Forelimb muscle (tissue), 1 donor: Measurements from ENCODE around the gene SH3RF1. TPM values are rescaled to one million over a fixed set of nuclear protein-coding genes. Genes with fewer than 3 reads are reported as not detected.
"Not testable (repeated sequence)": the region's sequence is repeated elsewhere in the genome, so short reads cannot be mapped to it uniquely, and the experiment has no call there.

ENCODE experiments used
- DNase-seq: peaks from one replicate; pipeline ENCODE4 v3.0.0-alpha.2; 2013; ENCODE audit warnings: low read depth
- polyA plus RNA-seq: library from polyadenylated mRNA; unstranded; fragments of 120-200 nt; gene quantifications from one replicate; pipeline ENCODE4 v1.2.1, GENCODE V29; 2013; ENCODE audit not compliant: insufficient read length

Gene SH3RF1
- polyA plus RNA-seq, 1 donor = 19.6 TPM

DNA sequence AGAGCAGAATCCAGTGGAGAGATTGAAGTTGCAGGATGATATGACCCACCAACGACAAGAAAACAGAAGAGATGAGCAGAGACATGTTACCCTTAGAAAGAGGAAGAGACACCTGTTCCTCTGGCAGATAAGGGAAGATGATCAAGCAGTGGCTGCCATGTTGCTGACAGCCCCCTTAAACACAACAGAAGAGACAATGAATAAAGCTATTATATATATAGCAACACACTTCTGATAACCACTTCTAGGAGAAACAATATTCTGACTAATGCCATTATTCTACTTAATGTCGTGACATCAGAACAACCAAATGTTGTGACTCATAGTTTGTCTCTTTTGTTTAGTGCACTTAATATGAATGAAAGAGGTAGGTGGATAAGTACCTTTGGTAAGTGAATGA, 44.9 kb downstream of the SH3RF1 start:
- no peak for DNase-seq

DNA sequence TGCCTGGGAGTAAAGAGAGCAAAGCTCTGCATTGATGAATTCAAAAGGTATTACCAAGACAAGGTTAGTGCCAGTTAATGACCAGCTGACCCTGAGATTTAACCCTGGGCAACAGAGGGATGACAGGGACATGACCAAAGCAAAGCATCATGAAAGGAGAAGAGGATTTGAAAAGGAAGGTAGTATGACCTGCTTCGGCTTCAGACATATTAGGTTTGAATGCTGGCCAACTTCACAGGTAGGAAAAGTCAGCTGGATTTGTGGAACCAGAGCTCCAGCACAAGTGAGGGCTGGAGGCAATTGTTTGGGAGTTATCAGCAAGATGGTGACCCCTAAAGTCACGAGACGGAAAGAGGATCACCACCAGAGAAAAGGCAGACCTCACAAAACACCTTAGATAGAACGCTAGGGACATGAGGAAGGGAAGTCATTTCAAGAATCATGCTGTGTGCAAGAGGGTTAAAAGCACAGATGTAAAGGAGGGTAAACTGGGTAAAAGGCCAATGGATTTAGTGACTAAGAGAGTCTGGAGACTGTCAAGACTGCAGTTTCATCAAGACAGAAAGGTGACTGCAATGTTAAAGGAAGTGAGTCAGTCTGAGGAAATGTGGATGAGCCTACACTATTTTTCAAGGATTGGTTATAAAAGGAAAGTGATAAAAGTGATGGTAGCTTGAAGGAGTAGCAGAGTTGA, 45.6 kb downstream of the SH3RF1 start:
- no peak for DNase-seq

DNA sequence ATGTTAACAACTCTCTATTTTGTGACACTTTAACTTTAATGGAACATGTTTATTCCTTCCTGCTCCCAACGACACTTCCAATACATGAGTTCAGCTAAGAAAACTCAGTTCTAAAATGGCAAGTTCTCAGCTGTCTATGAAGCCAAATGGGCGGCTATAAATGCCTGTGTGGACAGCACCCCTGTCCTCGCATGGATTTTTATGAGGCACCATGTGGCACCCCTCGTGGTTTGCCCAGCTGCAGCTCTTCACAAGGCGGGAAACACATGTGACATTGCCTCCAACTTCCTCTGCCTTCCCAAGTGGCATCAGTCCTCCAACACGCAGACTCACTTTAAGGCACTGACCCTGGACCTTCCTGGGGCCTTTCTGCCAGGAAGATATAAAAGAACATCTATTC, 48.0 kb downstream of the SH3RF1 start:
- DNase-seq = no peak

DNA sequence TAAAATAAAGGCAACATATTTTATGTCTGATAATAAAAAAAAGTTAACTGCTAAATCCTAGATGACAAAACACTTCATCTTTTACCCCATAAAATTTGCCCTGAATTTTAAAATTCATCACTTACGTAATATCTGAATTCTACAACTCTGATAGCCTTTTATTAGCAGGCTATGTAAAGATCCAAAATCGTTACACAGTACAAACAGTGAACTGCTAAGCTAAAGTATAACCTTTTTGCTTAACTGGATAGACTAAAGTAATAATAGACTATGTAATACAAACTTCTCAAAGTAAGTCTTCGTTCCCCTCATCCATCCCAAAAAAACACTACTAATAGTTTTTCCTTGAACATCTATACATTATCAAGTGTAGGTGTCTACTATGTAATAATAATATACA, 49.1 kb downstream of the SH3RF1 start:
- no peak for DNase-seq

DNA sequence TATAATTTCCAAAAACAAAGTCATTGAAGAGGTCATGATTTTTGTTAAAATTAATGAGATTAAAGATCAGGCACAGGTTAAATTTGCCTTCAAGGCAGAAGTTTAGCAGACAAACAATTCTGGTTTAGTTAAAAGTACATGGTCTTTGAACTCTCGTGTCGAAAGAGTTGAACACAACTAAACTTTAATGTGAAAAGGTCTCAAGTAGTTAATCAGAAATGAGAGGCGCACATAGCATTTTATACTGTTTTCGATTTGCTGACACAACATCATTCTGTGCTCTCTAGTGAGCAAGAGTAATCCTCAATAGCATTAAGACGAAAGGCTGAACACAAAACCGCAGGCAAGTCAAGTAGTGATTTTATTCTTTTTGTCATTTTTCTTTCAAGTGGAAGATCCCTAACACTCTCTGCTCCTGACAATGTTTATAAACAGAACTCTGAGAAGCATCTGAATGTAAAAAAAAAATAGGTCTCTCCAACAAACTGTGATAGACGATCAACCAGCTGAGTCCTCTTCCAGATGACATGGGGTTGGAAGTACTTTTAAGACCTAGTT, 49.8 kb downstream of the SH3RF1 start:
- no peak for DNase-seq

DNA sequence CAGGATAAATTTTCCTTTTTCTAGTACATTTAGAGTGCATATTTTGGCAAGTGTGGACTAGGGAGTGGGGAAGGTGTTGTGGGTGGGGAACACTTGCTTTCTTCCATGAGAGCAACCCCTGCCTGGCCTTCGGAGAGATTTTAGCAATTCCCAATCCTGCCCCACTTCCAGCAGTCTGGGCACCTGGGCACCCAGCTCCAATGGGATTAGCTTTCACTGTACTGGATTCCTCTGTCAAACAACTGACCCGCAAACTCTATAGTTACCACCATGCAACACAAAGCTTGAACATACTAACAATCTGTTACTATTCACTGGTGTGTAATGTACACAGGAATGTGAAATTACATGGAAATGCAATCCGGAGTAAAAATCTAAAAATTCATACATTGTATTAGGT, 50.3 kb downstream of the SH3RF1 start:
- no peak for DNase-seq

DNA sequence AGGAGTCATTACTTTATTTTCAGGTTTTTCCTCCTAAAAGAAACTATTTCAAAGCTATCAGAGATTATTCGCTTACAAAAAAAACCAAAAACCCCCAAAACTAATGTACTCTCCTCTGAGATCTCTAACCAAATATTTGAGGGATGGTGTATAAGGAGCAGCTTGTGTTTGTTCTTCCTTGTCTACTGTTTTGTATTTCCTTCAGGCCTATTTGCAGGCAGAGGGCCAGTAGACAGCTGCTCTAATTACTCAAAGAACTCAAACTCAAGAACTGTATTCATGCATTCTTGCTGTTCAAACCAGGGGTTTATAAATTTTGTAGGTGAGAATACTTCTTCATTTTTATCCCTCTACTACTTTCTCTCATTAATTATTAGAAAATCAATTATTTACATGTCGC, 51.3 kb downstream of the SH3RF1 start:
- no peak for DNase-seq

DNA sequence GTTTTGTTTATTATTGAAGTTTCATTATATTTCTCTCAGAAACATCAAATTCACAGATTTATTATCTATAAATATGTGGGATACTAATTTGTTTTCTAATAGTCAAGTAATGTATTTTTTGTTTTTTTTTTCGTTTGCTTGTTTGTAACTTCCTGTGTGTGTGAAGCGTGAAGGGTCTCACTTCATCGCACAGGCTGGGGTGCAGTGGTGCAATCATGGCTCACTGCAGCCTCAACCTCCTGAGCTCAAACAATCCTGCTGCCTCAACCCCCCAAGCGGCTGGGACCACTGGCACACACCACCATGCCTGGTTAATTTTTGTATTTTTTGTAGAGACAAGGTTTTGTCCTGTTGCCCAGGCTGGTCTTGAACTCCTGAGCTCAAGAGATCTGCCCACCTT, 55.1 kb downstream of the SH3RF1 start:
- no peak for DNase-seq

DNA sequence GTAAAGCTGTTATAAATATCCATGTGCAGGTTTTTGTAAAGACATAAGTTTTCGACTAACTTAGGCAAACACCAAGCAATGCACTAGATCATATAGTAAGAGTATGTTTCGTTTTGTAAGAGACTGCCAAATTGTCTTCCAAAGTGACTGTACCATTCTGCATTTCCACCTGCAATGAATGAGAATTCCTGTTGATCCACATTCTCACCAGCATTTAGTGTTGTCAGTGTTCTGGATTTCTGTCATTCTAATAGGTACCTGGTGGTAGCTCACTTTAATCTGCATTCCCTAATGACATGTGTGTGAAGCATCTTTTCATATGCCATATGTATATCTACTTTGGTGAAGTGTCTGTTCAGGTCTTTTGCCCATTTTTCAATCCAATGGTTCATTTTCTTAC, 57.8 kb downstream of the SH3RF1 start:
- DNase-seq = no peak

DNA sequence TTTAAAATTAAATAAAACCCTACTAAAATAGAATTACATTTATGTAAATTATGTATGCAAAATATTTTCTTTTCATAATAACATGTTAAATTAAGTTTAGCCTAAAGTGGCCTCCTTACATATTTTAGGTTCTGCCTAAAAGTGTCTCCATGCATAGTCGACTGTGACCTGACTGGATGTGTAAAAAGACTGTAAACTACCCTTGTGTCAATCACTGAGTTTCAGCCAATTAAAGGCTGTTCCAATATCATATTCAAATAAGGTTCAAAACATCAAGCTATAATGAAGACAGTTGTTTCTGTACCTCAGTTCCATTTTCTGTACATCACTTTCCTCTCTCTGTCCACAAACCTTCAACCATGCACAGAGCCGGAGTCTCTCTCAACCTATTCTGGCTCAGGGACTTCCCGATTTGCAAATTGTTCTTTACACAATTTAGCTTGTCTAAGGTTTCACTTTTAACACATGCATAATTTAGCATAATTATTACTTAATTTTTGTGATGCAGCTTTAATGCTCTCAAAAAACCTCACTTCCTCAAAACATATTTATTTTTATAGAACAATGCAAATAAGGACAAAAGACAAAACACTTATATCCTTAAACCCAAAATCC, 60.1 kb downstream of the SH3RF1 start:
- no peak for DNase-seq

DNA sequence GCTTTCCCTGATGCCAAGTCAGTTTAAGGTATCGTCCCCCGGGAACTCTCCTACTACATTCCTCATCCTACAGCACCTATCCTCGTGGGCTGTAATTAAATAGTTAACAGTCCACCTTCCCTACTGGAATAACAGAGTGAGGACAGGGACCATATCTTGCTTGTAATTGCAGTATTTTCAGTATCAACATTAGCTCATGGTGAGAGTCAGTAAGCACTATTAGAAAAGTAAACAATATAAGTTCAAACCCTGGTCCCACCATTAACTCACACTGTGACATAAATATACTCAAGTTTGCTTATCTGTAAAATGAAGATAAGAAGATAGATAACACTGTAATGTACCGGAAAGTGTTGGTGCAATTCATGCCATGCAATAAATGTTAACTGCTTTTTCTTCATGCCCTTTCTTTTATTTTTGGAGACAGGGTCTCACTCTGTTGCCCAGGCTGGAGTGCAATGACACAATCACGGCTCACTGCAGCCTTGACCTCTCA, 61.3 kb downstream of the SH3RF1 start:
- DNase-seq = no peak

DNA sequence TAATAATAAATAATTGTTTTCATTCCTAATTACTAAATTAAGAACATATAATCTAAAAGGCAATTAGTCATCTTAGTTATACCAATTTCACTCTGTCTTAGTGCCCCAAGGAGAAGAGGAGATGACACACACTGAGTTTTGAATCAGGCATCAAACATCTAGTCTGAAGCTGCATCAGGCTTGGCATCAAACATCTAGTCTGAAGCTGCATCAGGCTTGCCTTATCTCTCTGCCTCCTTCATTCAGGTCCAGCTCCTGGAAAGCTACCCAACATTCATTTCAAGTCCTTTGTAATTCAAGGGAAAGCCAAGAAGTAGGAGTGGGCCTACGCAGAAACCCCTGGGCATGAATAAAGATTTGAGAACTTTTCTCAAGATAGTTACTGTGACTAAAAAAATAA, 62.2 kb downstream of the SH3RF1 start:
- DNase-seq = no peak

DNA sequence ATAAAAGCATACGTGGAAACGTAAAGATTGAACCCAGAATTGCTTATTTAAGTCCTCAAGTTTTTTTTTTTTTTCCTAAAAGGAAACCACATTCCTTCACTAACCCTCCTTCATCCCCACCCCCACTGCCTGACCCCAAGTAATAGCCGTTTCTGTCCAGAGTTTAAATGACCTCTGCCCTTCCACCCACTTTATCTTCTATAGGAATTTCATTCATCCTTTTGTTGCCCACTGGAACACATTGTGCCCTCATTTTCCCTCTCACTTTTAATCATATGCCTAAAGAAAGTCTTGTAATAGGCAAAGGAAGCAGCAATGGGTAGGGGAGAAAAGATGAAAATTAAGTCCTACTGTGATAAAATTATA, 62.7 kb downstream of the SH3RF1 start:
- DNase-seq = no peak

DNA sequence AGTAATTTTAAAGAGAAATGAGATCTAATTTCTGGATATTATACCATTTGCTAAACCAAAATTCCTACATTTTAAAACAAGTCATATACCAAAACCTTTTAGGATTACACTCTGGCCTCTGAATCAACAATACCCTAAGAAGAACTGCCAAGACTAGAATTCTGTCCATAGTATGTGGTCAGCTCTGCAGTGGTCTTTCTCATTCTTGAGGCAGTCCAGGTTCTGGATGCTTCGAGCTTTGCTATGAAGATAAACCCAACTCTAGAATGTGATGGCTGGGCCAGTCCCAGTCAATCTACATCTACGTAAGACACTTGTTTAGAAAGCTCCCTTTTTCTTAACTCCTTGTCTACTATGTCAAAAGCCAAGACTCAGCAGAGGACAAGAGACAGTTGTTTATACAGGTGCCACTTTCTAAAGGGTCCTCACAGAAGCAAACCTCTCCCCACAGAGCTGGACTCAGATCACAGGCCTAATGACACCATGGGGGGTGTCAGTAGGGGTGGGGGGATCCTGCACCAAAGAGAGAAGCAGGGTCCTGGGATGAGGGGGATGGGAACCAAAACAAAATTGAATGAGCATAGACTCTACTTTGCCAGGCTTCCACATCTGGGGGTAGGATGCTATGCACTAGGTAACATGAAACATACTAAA, 63.2 kb downstream of the SH3RF1 start:
- DNase-seq = no peak

DNA sequence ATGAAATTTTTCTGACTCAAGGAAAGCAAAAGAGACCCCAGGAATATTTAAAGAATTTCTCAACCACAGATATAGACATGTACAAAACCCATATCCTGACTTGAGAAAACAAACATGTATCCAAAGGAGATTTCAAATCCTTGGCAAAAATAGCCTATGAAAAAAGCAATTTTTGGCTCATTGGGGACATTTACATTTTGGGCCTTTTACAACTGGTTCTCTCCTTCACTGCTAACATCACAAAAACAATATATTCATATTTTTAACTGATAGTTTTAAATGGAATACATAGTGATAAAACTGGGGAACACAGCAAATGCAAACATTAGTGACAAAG, 65.0 kb downstream of the SH3RF1 start:
- no peak for DNase-seq

DNA sequence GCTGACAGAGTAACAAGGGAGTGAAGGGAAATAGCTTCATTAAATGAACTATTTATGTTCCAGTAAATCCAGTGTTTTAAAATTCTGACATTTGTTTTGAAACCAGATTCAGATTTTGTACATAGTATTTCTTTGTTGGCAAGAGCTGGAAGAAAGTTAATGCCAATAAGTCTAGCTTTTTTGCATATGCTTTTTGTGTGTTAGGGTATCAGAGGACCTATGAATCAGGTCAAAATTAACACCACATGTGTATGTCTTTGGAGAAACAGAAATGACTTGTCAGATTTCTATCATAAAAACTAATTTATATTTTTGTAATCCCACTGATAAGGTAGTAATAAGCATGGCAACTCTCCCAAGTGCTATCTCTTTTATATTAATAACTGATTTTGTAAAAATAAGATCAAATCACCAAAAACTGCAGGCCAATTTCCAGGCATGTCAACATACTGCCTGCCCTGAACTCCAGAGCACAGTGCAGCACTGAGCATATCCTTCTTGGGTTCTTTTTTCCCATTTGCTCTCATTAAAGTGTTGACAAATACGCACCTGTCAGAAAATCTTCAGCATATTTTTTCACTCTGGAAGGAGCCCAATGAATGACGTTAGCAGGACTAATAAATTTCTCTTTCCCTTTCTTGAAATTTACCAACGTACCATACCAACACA, 65.5 kb downstream of the SH3RF1 start:
- DNase-seq = no peak

DNA sequence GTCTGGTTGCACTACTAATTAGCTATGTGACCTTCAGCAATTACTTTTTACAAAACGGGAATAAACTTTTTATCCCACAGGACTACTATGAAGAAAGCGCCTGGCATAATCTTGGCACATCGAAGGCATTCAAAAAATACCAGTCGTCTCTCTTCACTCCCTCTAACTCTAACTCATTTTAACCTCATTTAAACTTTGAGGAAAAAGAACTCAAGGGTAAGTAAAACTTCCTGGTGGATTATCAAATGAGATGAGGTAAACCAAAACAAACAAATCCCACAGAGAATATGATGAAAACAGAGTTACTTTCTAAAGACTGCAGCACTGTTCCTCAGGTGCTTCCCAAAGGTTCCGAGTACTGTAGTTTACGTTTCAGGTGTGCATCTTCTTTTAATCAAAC, 66.9 kb downstream of the SH3RF1 start:
- no peak for DNase-seq

DNA sequence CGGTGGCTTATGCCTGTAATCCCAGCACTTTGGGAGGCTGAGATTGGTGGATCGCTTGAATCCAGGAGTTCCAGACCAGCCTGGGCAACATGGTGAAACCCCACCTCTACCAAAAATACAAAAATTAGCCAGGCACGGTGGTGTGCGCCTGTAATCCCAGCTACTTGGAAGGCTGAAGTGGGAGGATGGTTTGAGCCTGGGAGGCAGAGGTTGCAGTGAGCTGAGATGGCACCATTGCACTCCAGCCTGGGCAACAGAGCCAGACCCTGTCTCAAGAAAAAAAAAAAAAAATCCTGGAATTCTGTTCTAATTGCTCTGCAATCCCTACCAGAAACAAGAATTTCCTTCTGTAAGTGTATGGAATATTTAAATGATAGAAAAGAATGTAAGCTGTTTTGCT, 67.5 kb downstream of the SH3RF1 start:
- DNase-seq = not testable (repeated sequence)

DNA sequence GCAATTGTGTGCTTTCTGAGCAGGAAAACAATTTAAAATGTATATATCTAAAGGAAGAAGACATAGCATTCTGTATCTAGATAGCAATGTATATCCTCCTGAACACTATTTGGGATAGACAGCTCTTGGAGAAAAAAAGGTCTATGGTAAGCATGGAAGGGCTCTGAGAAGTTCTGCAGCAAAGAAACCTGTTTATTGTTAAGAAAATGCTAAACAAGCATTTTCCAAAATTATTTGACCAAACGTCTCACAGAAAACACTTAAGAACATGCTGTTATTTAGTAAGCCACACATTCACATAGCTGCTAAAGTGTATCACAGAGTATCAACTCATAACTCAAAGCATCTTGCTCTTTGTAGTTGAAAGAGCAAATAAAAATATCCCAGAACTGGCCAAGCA, 67.9 kb downstream of the SH3RF1 start:
- DNase-seq = no peak

DNA sequence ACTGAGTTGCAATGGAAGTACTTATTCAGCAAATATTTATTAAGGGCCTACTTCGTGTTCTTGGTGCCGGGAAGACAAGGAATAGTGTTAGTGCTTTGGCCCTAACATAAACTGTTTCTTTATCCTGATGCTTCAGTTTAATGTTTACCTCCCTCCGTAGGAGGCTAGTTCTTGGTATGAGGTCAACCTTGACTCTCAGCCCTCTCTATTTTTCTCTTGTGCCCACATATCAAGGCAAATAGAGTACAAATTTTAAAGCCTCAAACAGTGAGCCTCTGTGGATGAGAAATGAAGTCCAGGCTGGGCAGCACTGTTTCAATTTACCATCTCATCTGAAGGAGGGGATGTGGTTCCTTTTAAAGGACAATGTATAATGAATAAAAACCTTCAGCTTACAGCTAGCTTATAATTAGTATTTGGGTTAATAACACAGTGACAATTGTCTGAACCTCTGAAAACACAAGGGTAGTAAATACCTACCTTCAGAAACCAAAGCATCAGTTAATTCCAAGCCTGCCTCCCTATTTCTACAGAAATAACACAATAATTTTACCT, 68.5 kb downstream of the SH3RF1 start:
- DNase-seq = no peak

DNA sequence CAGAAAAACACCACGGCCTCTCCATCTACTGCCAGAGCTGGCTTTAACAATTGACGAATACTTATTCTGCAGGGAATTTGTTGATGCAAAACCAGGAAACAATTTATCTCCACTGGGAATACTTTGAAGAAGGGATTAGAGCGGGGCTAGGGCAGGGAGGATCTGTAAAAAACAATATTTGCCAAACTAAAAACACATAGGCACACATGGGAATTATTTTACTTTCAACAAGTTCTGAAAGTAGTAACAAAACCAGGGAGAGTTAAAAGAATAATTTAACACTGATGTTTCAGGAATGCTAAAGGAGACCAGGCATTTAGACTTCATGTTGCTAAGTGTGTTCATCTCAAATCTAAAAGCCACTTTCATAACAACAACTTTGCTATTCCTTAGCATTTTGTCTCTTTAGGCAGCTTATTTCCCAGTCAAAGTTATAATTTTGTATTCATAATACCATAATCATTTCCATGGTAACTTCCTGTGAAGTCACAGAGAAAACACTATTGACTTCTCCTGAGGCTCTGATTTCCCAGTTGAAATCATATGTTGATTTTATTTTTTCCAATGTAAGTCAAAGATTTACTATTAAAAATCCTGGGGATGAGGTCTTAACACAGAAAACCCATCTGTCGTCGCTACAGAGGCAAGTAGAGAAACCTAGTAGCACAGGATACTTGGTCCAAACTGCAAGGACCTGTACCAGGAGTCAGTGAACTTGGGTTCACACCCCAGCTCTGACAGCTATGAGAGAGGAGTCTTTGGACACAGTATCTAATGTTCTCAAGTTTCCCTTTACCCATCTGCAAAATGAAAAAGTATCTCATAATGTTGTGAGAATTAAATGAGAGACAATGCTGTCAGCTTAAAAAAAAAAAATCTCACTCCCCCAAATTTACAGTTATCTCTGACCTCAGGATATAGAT, 69.3 kb downstream of the SH3RF1 start:
- peak; percentile 70 for DNase-seq
